SK-N-SH treated with all-trans-retinoic acid at 6 μM for 48 hours (cell line): ENCODE results near the gene RPS6KA4.

Source experiments
- ATAC-seq: fragments of 200-7000 bp; cut with Tn5 transposase; 3 replicates; pipeline ENCODE4 v1.9.1; 2020; ENCODE audit warnings: mild to moderate bottlenecking, moderate library complexity
- ARNTL ChIP-seq: fragments of 450-650 bp; formaldehyde crosslinking; IDR thresholded peaks from 2 replicates; pipeline ENCODE4 v1.5.0; 2020; ENCODE audit warnings: low read depth, mild to moderate bottlenecking, moderate library complexity, borderline replicate concordance
- BACH2 ChIP-seq: fragments of 250-450 bp; sonication (Bioruptor Pico); IDR thresholded peaks from 2 replicates; pipeline ENCODE4 v1.9.0; 2021; ENCODE audit warnings: mild to moderate bottlenecking, borderline replicate concordance
- CSDC2 ChIP-seq: fragments of 250-450 bp; sonication (Bioruptor Pico); IDR thresholded peaks from 2 replicates; pipeline ENCODE4 v1.5.0; 2020; ENCODE audit warnings: mild to moderate bottlenecking, moderate library complexity
- ESRRG ChIP-seq: fragments of 250-450 bp; sonication (Bioruptor Pico); IDR thresholded peaks from 2 replicates; pipeline ENCODE4 v1.6.1; 2021; ENCODE audit warnings: mild to moderate bottlenecking
- GLIS3 ChIP-seq: fragments of 250-450 bp; sonication (Bioruptor Pico); IDR thresholded peaks from 2 replicates; pipeline ENCODE4 v1.5.0; 2020; ENCODE audit warnings: mild to moderate bottlenecking, moderate library complexity
- ISL1 ChIP-seq: fragments of 250-450 bp; sonication (Bioruptor Pico); IDR thresholded peaks from 2 replicates; pipeline ENCODE4 v2.1.2; 2022; ENCODE audit warnings: mild to moderate bottlenecking, moderate library complexity
- OSR1 ChIP-seq: fragments of 250-450 bp; sonication (Bioruptor Pico); IDR thresholded peaks from 2 replicates; pipeline ENCODE4 v1.8.0; 2022; ENCODE audit warnings: moderate library complexity, mild to moderate bottlenecking, inconsistent platforms
- PPARA ChIP-seq: fragments of 250-450 bp; sonication (Bioruptor Pico); IDR thresholded peaks from 2 replicates; pipeline ENCODE4 v1.5.0; 2020; ENCODE audit warnings: mild to moderate bottlenecking, borderline replicate concordance
- RARB ChIP-seq: fragments of 250-450 bp; sonication (Bioruptor Pico); IDR thresholded peaks from 2 replicates; pipeline ENCODE4 v1.8.0; 2021; ENCODE audit warnings: mild to moderate bottlenecking, moderate library complexity
- SNAI2 ChIP-seq: fragments of 250-450 bp; sonication (Bioruptor Pico); IDR thresholded peaks from 2 replicates; pipeline ENCODE4 v1.5.0; 2020; ENCODE audit warnings: mild to moderate bottlenecking, moderate library complexity
- TCF4 ChIP-seq: fragments of 250-450 bp; sonication (Bioruptor Pico); IDR thresholded peaks from 2 replicates; pipeline ENCODE4 v1.8.0; 2021; ENCODE audit warnings: mild to moderate bottlenecking, moderate library complexity, borderline replicate concordance
- ZC3H10 ChIP-seq: fragments of 250-450 bp; sonication (Bioruptor Pico); IDR thresholded peaks from 2 replicates; pipeline ENCODE4 v1.5.1; 2021; ENCODE audit warnings: mild to moderate bottlenecking, moderate library complexity
- ZFP3 ChIP-seq: fragments of 250-450 bp; sonication (Bioruptor Pico); IDR thresholded peaks from 2 replicates; pipeline ENCODE4 v1.5.0; 2020; ENCODE audit warnings: mild to moderate bottlenecking, moderate library complexity
- ZFP30 ChIP-seq: fragments of 450-650 bp; formaldehyde crosslinking; IDR thresholded peaks from 2 replicates; pipeline ENCODE4 v1.5.0; 2022; ENCODE audit warnings: mild to moderate bottlenecking, moderate library complexity
- ZNF565 ChIP-seq: fragments of 450-650 bp; formaldehyde crosslinking; conservative IDR thresholded peaks from 2 replicates; pipeline ENCODE4 v1.5.0; 2020; ENCODE audit warnings: low read depth, mild to moderate bottlenecking, moderate library complexity
- ZNF70 ChIP-seq: fragments of 450-650 bp; formaldehyde crosslinking; IDR thresholded peaks from 2 replicates; pipeline ENCODE4 v1.5.0; 2020; ENCODE audit warnings: mild to moderate bottlenecking, moderate library complexity
- ZNF8 ChIP-seq: fragments of 450-650 bp; formaldehyde crosslinking; IDR thresholded peaks from 2 replicates; pipeline ENCODE4 v1.5.0; 2020; ENCODE audit warnings: mild to moderate bottlenecking, moderate library complexity
- TF ChIP-seq, protein P1 (sequence below): fragments of 250-450 bp; sonication (Bioruptor Pico); IDR thresholded peaks from 2 replicates; pipeline ENCODE4 v1.5.0; 2020; ENCODE audit warnings: mild to moderate bottlenecking, moderate library complexity
- TF ChIP-seq, protein P2 (sequence below): fragments of 250-450 bp; sonication (Bioruptor Pico); IDR thresholded peaks from 2 replicates; pipeline ENCODE4 v1.8.0; 2020; ENCODE audit warnings: mild to moderate bottlenecking, moderate library complexity, borderline replicate concordance
- TF ChIP-seq, protein P3 (sequence below): fragments of 250-450 bp; sonication (Bioruptor Pico); IDR thresholded peaks from 2 replicates; pipeline ENCODE4 v1.5.1; 2020; ENCODE audit warnings: low read depth, mild to moderate bottlenecking, moderate library complexity

RPS6KA4 gene

DNA sequence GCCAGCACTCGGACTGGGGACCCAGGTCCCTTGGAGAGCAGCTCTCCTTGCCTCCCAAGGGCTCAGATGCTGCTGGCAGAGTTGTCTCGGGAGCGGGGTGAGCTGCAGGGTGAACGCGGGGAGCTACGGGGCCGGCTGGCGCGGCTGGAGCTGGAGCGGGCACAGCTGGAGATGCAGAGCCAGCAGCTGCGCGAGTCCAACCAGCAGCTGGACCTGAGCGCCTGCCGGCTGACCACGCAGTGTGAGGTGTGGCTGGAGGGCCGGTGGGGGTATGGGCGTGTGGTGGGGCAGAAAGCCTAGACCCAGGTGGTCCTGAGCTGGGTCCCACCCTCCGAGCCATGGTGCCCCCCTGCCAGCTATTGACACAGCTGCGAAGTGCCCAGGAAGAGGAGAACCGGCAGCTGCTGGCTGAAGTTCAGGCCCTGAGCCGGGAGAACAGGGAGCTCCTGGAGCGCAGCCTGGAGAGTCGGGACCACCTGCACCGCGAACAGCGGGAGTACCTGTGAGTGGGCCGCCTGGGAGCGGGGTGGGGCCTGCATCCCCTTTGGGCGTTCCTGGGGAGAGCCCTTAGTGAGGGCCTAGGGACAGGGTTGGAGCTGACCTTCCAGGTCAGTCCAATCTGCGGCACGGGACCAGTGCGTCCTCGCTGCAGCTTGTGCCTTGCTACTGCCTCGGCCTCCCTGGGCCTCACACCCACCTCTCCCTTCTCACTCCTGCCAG lies 5.8 kb upstream of the RPS6KA4 start:
- no peak for ATAC-seq
- TF ChIP-seq CSDC2 = no peak
- no peak for TF ChIP-seq ZFP30 (CRISPR knock-in tag)
- TF ChIP-seq, protein P1, sequence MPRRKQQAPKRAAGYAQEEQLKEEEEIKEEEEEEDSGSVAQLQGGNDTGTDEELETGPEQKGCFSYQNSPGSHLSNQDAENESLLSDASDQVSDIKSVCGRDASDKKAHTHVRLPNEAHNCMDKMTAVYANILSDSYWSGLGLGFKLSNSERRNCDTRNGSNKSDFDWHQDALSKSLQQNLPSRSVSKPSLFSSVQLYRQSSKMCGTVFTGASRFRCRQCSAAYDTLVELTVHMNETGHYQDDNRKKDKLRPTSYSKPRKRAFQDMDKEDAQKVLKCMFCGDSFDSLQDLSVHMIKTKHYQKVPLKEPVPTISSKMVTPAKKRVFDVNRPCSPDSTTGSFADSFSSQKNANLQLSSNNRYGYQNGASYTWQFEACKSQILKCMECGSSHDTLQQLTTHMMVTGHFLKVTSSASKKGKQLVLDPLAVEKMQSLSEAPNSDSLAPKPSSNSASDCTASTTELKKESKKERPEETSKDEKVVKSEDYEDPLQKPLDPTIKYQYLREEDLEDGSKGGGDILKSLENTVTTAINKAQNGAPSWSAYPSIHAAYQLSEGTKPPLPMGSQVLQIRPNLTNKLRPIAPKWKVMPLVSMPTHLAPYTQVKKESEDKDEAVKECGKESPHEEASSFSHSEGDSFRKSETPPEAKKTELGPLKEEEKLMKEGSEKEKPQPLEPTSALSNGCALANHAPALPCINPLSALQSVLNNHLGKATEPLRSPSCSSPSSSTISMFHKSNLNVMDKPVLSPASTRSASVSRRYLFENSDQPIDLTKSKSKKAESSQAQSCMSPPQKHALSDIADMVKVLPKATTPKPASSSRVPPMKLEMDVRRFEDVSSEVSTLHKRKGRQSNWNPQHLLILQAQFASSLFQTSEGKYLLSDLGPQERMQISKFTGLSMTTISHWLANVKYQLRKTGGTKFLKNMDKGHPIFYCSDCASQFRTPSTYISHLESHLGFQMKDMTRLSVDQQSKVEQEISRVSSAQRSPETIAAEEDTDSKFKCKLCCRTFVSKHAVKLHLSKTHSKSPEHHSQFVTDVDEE (CRISPR knock-in tag) = no peak
- no peak for TF ChIP-seq ARNTL (CRISPR knock-in tag)

DNA sequence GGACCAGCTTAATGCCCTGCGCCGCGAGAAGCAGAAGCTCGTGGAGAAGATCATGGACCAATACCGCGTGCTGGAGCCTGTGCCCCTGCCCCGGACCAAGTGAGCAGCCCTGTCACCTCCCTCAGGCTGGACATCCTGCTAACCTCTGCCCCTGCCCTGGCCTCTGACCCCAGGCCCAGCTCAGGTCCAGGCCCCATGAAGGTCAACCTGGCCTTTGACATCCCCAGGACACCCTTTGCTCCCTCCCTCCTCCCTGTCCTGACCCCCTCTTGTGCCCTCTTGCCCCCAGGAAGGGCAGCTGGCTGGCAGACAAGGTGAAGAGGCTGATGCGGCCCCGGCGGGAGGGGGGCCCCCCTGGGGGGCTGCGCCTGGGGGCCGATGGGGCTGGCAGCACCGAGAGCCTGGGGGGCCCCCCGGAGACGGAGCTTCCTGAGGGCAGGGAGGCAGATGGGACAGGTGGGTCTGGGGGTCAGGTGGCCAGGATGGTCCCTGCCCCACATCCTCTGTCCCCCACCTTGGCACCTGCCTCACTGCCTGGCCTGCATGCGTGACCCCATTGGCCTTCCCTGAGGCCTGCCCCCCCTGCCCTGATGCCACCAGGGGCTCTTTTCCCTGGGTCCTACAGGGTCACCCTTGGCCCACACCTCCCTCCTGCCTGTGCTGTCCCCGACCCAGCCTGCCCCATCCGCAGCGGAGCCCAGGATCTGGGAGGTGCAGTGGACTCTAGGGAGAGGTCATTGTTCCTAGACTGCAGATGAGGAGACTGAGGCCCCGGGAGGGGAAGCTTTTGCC lies 5.1 kb upstream of the RPS6KA4 start:
- no peak for ATAC-seq
- no peak for TF ChIP-seq ISL1 (CRISPR knock-in tag)
- no peak for TF ChIP-seq TCF4 (CRISPR knock-in tag)
- no peak for TF ChIP-seq ZC3H10 (CRISPR knock-in tag)
- no peak for TF ChIP-seq ZNF565 (CRISPR knock-in tag)
- no peak for TF ChIP-seq PPARA (CRISPR knock-in tag)
- TF ChIP-seq, protein P1 (CRISPR knock-in tag) = no peak
- no peak for TF ChIP-seq ZNF8 (CRISPR knock-in tag)
- TF ChIP-seq, protein P2, sequence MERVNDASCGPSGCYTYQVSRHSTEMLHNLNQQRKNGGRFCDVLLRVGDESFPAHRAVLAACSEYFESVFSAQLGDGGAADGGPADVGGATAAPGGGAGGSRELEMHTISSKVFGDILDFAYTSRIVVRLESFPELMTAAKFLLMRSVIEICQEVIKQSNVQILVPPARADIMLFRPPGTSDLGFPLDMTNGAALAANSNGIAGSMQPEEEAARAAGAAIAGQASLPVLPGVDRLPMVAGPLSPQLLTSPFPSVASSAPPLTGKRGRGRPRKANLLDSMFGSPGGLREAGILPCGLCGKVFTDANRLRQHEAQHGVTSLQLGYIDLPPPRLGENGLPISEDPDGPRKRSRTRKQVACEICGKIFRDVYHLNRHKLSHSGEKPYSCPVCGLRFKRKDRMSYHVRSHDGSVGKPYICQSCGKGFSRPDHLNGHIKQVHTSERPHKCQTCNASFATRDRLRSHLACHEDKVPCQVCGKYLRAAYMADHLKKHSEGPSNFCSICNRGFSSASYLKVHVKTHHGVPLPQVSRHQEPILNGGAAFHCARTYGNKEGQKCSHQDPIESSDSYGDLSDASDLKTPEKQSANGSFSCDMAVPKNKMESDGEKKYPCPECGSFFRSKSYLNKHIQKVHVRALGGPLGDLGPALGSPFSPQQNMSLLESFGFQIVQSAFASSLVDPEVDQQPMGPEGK (CRISPR knock-in tag) = no peak
- TF ChIP-seq, protein P3, sequence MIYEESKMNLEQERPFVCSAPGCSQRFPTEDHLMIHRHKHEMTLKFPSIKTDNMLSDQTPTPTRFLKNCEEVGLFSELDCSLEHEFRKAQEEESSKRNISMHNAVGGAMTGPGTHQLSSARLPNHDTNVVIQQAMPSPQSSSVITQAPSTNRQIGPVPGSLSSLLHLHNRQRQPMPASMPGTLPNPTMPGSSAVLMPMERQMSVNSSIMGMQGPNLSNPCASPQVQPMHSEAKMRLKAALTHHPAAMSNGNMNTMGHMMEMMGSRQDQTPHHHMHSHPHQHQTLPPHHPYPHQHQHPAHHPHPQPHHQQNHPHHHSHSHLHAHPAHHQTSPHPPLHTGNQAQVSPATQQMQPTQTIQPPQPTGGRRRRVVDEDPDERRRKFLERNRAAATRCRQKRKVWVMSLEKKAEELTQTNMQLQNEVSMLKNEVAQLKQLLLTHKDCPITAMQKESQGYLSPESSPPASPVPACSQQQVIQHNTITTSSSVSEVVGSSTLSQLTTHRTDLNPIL (CRISPR knock-in tag) = no peak
- TF ChIP-seq ARNTL (CRISPR knock-in tag) = no peak
- no peak for TF ChIP-seq ZFP30 (CRISPR knock-in tag)
- no peak for TF ChIP-seq ZFP3 (CRISPR knock-in tag)
- TF ChIP-seq ZNF70 (CRISPR knock-in tag) = no peak

DNA sequence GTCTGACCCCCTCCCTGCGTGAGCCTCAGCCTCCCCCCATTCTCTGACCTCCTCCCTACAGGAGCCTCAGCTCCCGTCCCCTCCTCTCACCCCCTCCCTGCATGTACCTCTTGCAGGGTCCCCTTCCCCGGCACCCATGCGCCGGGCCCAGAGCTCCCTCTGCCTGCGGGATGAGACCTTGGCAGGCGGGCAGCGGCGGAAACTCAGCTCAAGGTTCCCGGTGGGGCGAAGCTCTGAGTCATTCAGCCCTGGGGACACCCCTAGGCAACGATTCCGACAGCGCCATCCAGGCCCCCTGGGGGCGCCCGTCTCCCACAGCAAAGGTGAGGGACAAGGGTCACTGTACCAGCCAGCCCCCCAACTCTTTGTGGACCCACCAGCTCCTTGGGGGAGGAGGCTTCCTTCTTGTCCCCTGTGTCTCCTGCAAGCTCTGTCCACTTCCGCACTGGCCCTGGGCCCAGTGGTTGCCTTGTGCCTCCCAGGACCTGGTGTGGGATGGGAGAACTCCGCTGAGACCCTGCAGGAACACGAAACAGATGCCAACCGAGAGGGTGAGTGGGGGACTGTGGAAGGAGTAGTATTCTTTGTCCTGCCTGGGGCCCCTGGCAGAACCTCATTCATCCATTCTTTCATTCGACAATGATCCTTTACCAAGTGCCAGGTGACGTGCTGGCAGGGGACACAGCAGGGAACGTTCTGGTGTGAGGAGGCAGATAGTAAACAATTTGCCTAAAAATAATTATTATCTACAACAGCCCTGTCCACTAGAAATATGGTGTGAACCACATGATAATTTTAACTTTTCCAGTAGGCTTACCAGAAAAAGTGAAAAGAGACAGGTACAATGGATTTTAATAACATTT lies 3.7 kb upstream of the RPS6KA4 start:
- ATAC-seq = peak; percentile 67

More for the DNA sequence above, 3.7 kb upstream of the RPS6KA4 start:
- TF ChIP-seq GLIS3 (CRISPR knock-in tag) (no peak), SNAI2 (CRISPR knock-in tag) (no peak), BACH2 (CRISPR knock-in tag) (no peak), ZC3H10 (CRISPR knock-in tag) (no peak), ZFP30 (CRISPR knock-in tag) (no peak), ARNTL (CRISPR knock-in tag) (no peak), ISL1 (CRISPR knock-in tag) (no peak), ZNF70 (CRISPR knock-in tag) (no peak), ESRRG (CRISPR knock-in tag) (no peak), RARB (CRISPR knock-in tag) (no peak), OSR1 (no peak)
- TF ChIP-seq, protein P3 (CRISPR knock-in tag) = no peak
- TF ChIP-seq, all 23 proteins: peak for 0
